HepG2 (cell line): Measurements from ENCODE around the gene HPD. TPM values are rescaled to one million over a fixed set of nuclear protein-coding genes. Genes with fewer than 3 reads are reported as not detected.

Experiments used
- ADNP ChIP-seq: sonication (generic); formaldehyde crosslinking; IDR thresholded peaks from 2 replicates; pipeline ENCODE4 v1.4.0; 2020; ENCODE audit warnings: missing genetic modification reagents
- BCL6 ChIP-seq: IDR thresholded peaks from 2 replicates; pipeline ENCODE4 v1.6.1; 2016; ENCODE audit warnings: missing genetic modification reagents, missing compliant biosample characterization
- HNF1A ChIP-seq, 2 experiments: sonication (generic) in 1 of 2; formaldehyde crosslinking in 1 of 2; IDR thresholded peaks; 2 replicates each; pipeline versions ENCODE4 v1.4.0 to v1.6.1; 2016 to 2020; ENCODE audit warnings: borderline replicate concordance in 1 of 2, low read depth in 1 of 2, mild to moderate bottlenecking in 1 of 2, missing genetic modification reagents in 1 of 2
- JUND ChIP-seq: sonication (generic); formaldehyde crosslinking; IDR thresholded peaks from 2 replicates; pipeline ENCODE4 v1.8.0; 2022; ENCODE audit warnings: mild to moderate bottlenecking, missing genetic modification reagents
- RFXAP ChIP-seq: sonication (generic); formaldehyde crosslinking; IDR thresholded peaks from 2 replicates; pipeline ENCODE4 v1.4.0; 2020; ENCODE audit warnings: missing genetic modification reagents, borderline replicate concordance
- TCF12 ChIP-seq, 2 experiments: fragments of 450-650 bp in 1 of 2; sonication (generic) in 1 of 2; formaldehyde crosslinking in 1 of 2; IDR thresholded peaks; 2 replicates each; pipeline versions ENCODE4 v1.6.1 to v1.8.0; 2017 to 2022; ENCODE audit warnings: antibody characterized with exemption in 1 of 2, mild to moderate bottlenecking in 1 of 2, missing genetic modification reagents in 1 of 2, moderate library complexity in 1 of 2
- TFAP4 ChIP-seq: sonication (generic); IDR thresholded peaks from 2 replicates; pipeline ENCODE4 v1.6.1; 2016; ENCODE audit warnings: low read depth, borderline replicate concordance
- U2AF1 ChIP-seq: fragments of 200-400 bp; formaldehyde crosslinking; optimal IDR thresholded peaks from 2 replicates; pipeline ENCODE3; 2017; ENCODE audit warnings: mild to moderate bottlenecking, low read depth, low read length
- ZKSCAN5 ChIP-seq: sonication (generic); formaldehyde crosslinking; IDR thresholded peaks from 2 replicates; pipeline ENCODE4 v1.5.1; 2020; ENCODE audit warnings: mild to moderate bottlenecking, missing genetic modification reagents
- ZNF230 ChIP-seq: sonication (generic); formaldehyde crosslinking; IDR thresholded peaks from 2 replicates; pipeline ENCODE4 v1.4.0; 2020; ENCODE audit warnings: mild to moderate bottlenecking, missing genetic modification reagents
- ZNF430 ChIP-seq: sonication (generic); formaldehyde crosslinking; IDR thresholded peaks from 2 replicates; pipeline ENCODE4 v1.9.0; 2021; ENCODE audit warnings: mild to moderate bottlenecking, missing genetic modification reagents
- ZNF615 ChIP-seq: sonication (generic); formaldehyde crosslinking; IDR thresholded peaks from 2 replicates; pipeline ENCODE4 v1.5.0; 2020; ENCODE audit warnings: mild to moderate bottlenecking, missing genetic modification reagents, borderline replicate concordance
- ZNF800 ChIP-seq: sonication (generic); formaldehyde crosslinking; IDR thresholded peaks from 2 replicates; pipeline ENCODE4 v1.4.0; 2020; ENCODE audit warnings: missing genetic modification reagents
- polyA plus RNA-seq, 8 experiments: library from polyadenylated mRNA; depleted of rRNA in 3 of 8; stranded (reverse) in 7 of 8; unstranded in 1 of 8; fragments of >200 nt; fragmentation: Illumina TruSeq in 4 of 8; extraction: Trizol in 4 of 8; gene quantifications; 2 replicates each; pipeline versions ENCODE4 v1.2.1 to v1.2.3, GENCODE V29; 2011 to 2016; ENCODE audit warnings: low read depth in 4 of 8, missing spikeins in 1 of 8, mixed read lengths in 1 of 8; ENCODE audit not compliant: insufficient read depth in 1 of 8
- total RNA-seq, 5 experiments: library from RNA; depleted of rRNA; stranded (reverse); fragments of >200 nt; fragmentation: Illumina TruSeq; extraction: Trizol; gene quantifications; 2 replicates each; pipeline ENCODE4 v1.2.3, GENCODE V29; 2016; ENCODE audit warnings: low read depth in 1 of 5
- TF ChIP-seq, protein P1 (sequence below): sonication (generic); formaldehyde crosslinking; IDR thresholded peaks from 2 replicates; pipeline ENCODE4 v1.4.0; 2020; ENCODE audit warnings: missing genetic modification reagents
- TF ChIP-seq, protein P2 (sequence below): sonication (generic); formaldehyde crosslinking; IDR thresholded peaks from 2 replicates; pipeline ENCODE4 v1.5.1; 2020; ENCODE audit warnings: mild to moderate bottlenecking, moderate library complexity, missing genetic modification reagents

Gene HPD
- total and polyA plus RNA-seq, 2 of the 13 experiments (the other 11 are each of a cell fraction or from before 2014, with no cell fraction given), result 120 to 195 TPM

DNA sequence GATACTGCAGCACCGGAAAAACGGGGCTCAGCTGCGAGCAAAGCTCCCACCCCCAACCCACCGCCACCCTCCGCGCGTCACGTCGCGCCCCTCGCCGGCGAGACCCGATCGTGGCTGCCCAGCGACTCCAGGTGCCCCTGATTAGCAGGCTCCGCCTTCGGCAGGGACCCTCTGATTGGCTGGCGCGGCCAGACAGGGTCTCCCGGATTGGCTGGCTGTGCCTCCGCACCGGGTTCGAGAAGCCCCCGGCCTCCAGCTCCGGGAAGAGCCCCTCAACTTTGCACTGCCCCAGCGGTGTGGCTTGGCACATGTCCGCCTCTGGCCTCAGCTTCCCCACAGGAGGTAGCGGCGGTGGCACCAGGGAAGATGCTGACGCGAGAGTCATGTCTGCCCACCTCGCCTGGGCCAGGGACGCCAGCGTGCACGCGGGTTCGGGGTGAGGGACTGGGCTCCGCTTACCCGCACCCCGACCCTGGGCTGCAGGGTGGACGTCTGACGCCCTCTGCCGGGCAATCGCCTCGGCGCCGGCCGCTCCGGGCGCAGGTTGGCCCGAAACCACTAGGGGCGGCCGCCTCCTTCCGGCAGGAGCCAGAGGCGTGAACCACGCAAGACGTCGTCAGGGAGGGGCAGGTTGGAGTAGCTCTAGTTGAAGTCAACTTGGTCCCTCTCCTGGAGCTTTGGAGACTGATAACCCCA, 64.7 kb downstream of the HPD start (continued):
- TF ChIP-seq, protein P1, sequence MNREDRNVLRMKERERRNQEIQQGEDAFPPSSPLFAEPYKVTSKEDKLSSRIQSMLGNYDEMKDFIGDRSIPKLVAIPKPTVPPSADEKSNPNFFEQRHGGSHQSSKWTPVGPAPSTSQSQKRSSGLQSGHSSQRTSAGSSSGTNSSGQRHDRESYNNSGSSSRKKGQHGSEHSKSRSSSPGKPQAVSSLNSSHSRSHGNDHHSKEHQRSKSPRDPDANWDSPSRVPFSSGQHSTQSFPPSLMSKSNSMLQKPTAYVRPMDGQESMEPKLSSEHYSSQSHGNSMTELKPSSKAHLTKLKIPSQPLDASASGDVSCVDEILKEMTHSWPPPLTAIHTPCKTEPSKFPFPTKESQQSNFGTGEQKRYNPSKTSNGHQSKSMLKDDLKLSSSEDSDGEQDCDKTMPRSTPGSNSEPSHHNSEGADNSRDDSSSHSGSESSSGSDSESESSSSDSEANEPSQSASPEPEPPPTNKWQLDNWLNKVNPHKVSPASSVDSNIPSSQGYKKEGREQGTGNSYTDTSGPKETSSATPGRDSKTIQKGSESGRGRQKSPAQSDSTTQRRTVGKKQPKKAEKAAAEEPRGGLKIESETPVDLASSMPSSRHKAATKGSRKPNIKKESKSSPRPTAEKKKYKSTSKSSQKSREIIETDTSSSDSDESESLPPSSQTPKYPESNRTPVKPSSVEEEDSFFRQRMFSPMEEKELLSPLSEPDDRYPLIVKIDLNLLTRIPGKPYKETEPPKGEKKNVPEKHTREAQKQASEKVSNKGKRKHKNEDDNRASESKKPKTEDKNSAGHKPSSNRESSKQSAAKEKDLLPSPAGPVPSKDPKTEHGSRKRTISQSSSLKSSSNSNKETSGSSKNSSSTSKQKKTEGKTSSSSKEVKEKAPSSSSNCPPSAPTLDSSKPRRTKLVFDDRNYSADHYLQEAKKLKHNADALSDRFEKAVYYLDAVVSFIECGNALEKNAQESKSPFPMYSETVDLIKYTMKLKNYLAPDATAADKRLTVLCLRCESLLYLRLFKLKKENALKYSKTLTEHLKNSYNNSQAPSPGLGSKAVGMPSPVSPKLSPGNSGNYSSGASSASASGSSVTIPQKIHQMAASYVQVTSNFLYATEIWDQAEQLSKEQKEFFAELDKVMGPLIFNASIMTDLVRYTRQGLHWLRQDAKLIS (CRISPR knock-in tag), result no peak
- peak; percentile 89 for TF ChIP-seq ZNF430 (CRISPR knock-in tag)
- TF ChIP-seq, protein P2, sequence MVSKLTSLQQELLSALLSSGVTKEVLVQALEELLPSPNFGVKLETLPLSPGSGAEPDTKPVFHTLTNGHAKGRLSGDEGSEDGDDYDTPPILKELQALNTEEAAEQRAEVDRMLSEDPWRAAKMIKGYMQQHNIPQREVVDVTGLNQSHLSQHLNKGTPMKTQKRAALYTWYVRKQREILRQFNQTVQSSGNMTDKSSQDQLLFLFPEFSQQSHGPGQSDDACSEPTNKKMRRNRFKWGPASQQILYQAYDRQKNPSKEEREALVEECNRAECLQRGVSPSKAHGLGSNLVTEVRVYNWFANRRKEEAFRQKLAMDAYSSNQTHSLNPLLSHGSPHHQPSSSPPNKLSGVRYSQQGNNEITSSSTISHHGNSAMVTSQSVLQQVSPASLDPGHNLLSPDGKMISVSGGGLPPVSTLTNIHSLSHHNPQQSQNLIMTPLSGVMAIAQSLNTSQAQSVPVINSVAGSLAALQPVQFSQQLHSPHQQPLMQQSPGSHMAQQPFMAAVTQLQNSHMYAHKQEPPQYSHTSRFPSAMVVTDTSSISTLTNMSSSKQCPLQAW (CRISPR knock-in tag), result peak; percentile 88
- peak; percentile 50; the same call in 1 of the 2 replicates for TF ChIP-seq TFAP4
- 0 out of 2 replicates have a peak, but pooled peaks have one; percentile 66 for TF ChIP-seq RFXAP (CRISPR knock-in tag)
- TF ChIP-seq ZNF230, result no peak
- no peak for TF ChIP-seq U2AF1
- peak; percentile 22; the same call in 1 of the 2 replicates for TF ChIP-seq JUND (CRISPR knock-in tag)
- TF ChIP-seq ZNF615 (CRISPR knock-in tag), result no peak
- peak; percentile 66 for TF ChIP-seq BCL6 (CRISPR knock-in tag)
- peak; percentile 57; the same call in 1 of the 2 replicates for TF ChIP-seq ADNP (CRISPR knock-in tag)
- TF ChIP-seq ZNF800 (CRISPR knock-in tag), result peak; percentile 81
- no peak for TF ChIP-seq TCF12 (IDR thresholded peaks at IDR 0.05)
- TF ChIP-seq TCF12 (CRISPR knock-in tag; IDR thresholded peaks at IDR 0.05), result no peak
- no peak for TF ChIP-seq HNF1A (IDR thresholded peaks at IDR 0.05; ENCODE audit: low read depth)
- TF ChIP-seq HNF1A (CRISPR knock-in tag; IDR thresholded peaks at IDR 0.05; ENCODE audit: borderline replicate concordance), result no peak; the same call in 1 of the 2 replicates
- no peak for TF ChIP-seq ZKSCAN5 (CRISPR knock-in tag)
